ENCODE results near the gene COLGALT1. TPM values are rescaled to one million over a fixed set of nuclear protein-coding genes. Genes with fewer than 3 reads are reported as not detected.
"Not testable (repeated sequence)": the region's sequence is repeated elsewhere in the genome, so short reads cannot be mapped to it uniquely, and the experiment has no call there.

Gene COLGALT1
- total and polyA plus RNA-seq, 7 donors = 7.8 to 62.3 (median 53.0) TPM

DNA sequence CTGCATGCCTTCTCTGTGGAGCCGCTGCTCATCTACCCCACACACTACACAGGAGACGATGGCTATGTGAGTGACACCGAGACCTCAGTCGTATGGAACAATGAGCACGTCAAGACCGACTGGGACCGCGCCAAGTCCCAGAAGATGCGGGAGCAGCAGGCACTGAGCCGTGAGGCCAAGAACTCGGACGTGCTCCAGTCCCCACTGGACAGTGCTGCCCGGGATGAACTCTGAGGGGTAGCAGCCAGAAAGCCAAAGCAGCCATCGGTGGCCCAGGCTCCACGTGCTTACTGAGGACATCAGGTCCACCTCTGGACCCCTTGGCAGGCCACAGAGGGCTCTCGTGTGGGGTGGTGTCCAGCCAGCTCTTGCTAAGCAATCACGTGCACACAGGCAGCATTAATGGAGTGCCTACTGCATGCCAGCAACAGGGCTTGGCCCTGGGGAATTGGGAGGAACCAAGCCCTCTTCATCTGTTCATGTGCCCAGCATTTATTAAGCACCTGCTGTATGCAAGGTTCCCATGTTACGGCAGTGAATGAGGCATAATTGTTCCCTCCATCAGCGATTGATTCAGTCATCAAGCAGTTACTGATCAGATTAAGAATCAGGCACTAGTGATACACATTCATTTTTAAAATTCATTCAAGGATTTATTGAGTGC is 25.9 kb downstream of the COLGALT1 start:
- Histone ChIP-seq H3K4me1 (no peaks in the 10 kb centered on the region), H3K27me3 (no peaks in the 10 kb centered on the region), H3K4me3 (no peak overlapping the region), H3K9me3 (no peaks in the 10 kb centered on the region), H3K27ac (no peak overlapping the region), H3K36me3 (peaks cover 8 to 58% (median 26%) of the 10 kb centered on the region in 4 donors)
- intact Hi-C loops (cut with DNase I) = no loop called here
- TF ChIP-seq POLR2A (IDR thresholded peaks at IDR 0.05) (no peak), EP300 (IDR thresholded peaks at IDR 0.05) (no peak), POLR2AphosphoS5 (IDR thresholded peaks at IDR 0.05) (no peak)
- TF ChIP-seq, protein P1, sequence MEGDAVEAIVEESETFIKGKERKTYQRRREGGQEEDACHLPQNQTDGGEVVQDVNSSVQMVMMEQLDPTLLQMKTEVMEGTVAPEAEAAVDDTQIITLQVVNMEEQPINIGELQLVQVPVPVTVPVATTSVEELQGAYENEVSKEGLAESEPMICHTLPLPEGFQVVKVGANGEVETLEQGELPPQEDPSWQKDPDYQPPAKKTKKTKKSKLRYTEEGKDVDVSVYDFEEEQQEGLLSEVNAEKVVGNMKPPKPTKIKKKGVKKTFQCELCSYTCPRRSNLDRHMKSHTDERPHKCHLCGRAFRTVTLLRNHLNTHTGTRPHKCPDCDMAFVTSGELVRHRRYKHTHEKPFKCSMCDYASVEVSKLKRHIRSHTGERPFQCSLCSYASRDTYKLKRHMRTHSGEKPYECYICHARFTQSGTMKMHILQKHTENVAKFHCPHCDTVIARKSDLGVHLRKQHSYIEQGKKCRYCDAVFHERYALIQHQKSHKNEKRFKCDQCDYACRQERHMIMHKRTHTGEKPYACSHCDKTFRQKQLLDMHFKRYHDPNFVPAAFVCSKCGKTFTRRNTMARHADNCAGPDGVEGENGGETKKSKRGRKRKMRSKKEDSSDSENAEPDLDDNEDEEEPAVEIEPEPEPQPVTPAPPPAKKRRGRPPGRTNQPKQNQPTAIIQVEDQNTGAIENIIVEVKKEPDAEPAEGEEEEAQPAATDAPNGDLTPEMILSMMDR (IDR thresholded peaks at IDR 0.05) = no peak
- WGBS, 2 donors = 91 to 93% methylated on average over 19 of the region's 19 CpGs
- DNase-seq = no peak

DNA sequence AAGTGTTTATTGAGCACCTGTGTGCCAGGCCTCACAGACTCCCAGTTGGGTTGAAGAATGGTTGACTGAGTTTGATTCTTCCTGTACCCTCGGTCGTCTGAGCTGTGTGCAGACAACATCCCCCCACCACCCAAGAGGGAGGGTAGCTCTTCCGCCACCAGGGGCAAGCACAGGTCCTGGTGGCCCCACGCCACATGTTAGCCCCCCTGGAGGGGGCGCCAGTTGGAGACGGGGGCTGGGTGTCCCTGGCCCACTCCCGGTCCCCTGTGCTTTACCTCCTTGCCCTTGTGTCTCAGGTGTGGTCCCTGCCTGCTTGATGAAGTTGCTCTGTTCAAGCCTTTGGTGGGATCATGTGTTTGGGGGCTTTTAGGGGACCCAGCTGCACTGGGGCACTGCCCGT is 27.2 kb downstream of the COLGALT1 start:
- Histone ChIP-seq H3K27ac (no peak overlapping the region), H3K36me3 (peaks cover 6 to 47% (median 17%) of the 10 kb centered on the region in 4 donors), H3K4me1 (no peaks in the 10 kb centered on the region), H3K27me3 (no peaks in the 10 kb centered on the region), H3K9me3 (no peaks in the 10 kb centered on the region), H3K4me3 (no peak overlapping the region)
- no peak for TF ChIP-seq POLR2AphosphoS5 (IDR thresholded peaks at IDR 0.05)
- TF ChIP-seq EP300 (IDR thresholded peaks at IDR 0.05) = no peak
- TF ChIP-seq, protein P1 (IDR thresholded peaks at IDR 0.05) = no peak
- no peak for TF ChIP-seq POLR2A (IDR thresholded peaks at IDR 0.05)
- no peak for DNase-seq
- WGBS, 2 donors = 85% methylated on average over 8 of the region's 8 CpGs
- intact Hi-C loops (cut with DNase I) = no loop called here

DNA sequence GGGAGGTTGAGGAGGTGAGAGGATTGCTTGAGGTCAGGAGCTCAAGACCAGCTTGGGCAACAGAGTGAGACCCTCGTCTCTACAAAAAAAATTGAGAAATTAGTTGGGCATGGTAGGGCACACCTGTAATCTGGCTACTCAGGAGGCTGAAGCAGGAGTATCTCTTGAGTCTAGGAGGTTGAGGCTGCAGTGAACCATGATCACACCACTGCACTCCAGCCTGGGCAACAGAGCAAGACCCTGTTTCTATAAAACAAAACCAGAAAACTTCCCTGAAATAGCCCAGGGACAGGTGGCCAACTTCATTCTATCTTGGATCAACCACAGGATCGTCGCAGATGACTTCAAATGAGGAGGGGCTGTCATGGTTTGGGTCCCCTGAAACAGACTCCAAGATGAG is 28.7 kb downstream of the COLGALT1 start:
- no peaks in the 10 kb centered on the region for H3K27me3 ChIP-seq
- 70 to 80% methylated on average over 3 of the region's 3 CpGs for WGBS, 2 donors
- H3K36me3 ChIP-seq = peaks cover 0 to 35% (median 9%) of the 10 kb centered on the region in 4 donors
- no peak overlapping the region for H3K4me3 ChIP-seq
- no peak for DNase-seq
- no peaks in the 10 kb centered on the region for H3K9me3 ChIP-seq
- H3K27ac ChIP-seq = no peak overlapping the region
- TF ChIP-seq EP300 (IDR thresholded peaks at IDR 0.05) = no peak
- TF ChIP-seq POLR2A (IDR thresholded peaks at IDR 0.05) = no peak
- TF ChIP-seq, protein P1 (IDR thresholded peaks at IDR 0.05) = no peak
- no peak for TF ChIP-seq POLR2AphosphoS5 (IDR thresholded peaks at IDR 0.05)
- no peaks in the 10 kb centered on the region for H3K4me1 ChIP-seq
- intact Hi-C loops (cut with DNase I) = no loop called here

- WGBS, 2 donors = 69 to 79% methylated on average over 7 of the region's 7 CpGs
- H3K27me3 ChIP-seq; intact Hi-C loops (cut with DNase I); DNase-seq; H3K27ac ChIP-seq; H3K9me3 ChIP-seq; H3K4me1 ChIP-seq; H3K4me3 ChIP-seq: not testable (repeated sequence)
- H3K36me3 ChIP-seq = peaks cover 0 to 26% (median 8%) of the 10 kb centered on the region in 4 donors
Observed at GRCh38 chr19:17585395-17585794, 29.9 kb downstream of the COLGALT1 start.

GRCh38 chr19:17590866-17591265 is 35.4 kb downstream of the COLGALT1 start:
- H3K27ac ChIP-seq = no peak overlapping the region

DNA sequence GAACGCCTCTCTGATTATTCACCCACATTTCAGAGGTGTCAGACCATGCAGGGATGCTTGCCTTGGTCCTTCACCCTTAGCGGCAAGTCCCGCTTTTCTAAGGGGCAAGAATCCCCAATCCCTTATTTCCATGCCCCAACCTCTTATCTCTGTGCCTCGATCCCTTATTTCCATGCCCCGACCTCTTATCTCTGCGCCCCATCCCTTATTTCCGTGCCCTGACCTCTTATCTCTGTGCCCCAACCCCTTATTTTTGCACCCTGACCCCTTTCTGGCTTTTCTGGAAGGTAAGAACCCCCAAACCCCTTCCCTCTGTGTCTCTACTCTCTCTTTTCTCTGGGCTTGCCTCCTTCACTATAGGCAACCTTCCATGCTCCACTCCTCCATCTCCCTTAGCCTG is 38.8 kb downstream of the COLGALT1 start:
- DNase-seq; H3K27me3 ChIP-seq; intact Hi-C loops (cut with DNase I); H3K27ac ChIP-seq; H3K4me3 ChIP-seq; H3K9me3 ChIP-seq; H3K36me3 ChIP-seq; H3K4me1 ChIP-seq: not testable (repeated sequence)
- WGBS, 2 donors = 71 to 84% methylated on average over 7 of the region's 7 CpGs

More at GRCh38 chr19:17590866-17591265, 35.4 kb downstream of the COLGALT1 start:
- no peak for DNase-seq
- Histone ChIP-seq H3K4me1 (no peaks in the 10 kb centered on the region), H3K4me3 (no peak overlapping the region), H3K27me3 (peaks cover 0 to 10% (median 0%) of the 10 kb centered on the region in 3 donors), H3K36me3 (no peaks in the 10 kb centered on the region), H3K9me3 (no peaks in the 10 kb centered on the region)
- 0 to 45% methylated on average over 1 of the region's 1 CpG for WGBS, 2 donors
- intact Hi-C loops (cut with DNase I) = no loop called here
- TF ChIP-seq POLR2AphosphoS5 (IDR thresholded peaks at IDR 0.05) = no peak
- TF ChIP-seq, protein P1 (IDR thresholded peaks at IDR 0.05) = no peak
- TF ChIP-seq POLR2A (IDR thresholded peaks at IDR 0.05) = no peak
- no peak for TF ChIP-seq EP300 (IDR thresholded peaks at IDR 0.05)

GRCh38 chr19:17598063-17598462 is 42.6 kb downstream of the COLGALT1 start:
- H3K36me3 ChIP-seq; H3K27ac ChIP-seq; H3K4me3 ChIP-seq; intact Hi-C loops (cut with DNase I); H3K9me3 ChIP-seq; DNase-seq; H3K4me1 ChIP-seq: not testable (repeated sequence)
- H3K27me3 ChIP-seq = peaks cover 0 to 26% (median 9%) of the 10 kb centered on the region in 3 donors
- 89 to 92% methylated on average over 8 of the region's 8 CpGs for WGBS, 2 donors
